GM21825 (cell line): ENCODE data around the gene ACSL1.

Experiments
- ATAC-seq: cut with Tn5 transposase; IDR thresholded peaks from one replicate; pipeline ENCODE4 v1.9.1; 2021; ENCODE audit warnings: mild to moderate bottlenecking, moderate library complexity; ENCODE audit not compliant: unreplicated experiment

Gene ACSL1

GRCh38 chr4:184732126-184732525 is 93.6 kb downstream of the ACSL1 start:
- no peak for ATAC-seq

- ATAC-seq, result no peak
Measured at GRCh38 chr4:184731056-184731455, 94.7 kb downstream of the ACSL1 start.

GRCh38 chr4:184729946-184730345 is 95.8 kb downstream of the ACSL1 start:
- ATAC-seq, result no peak

- no peak for ATAC-seq
Measured at GRCh38 chr4:184728858-184729257, 96.9 kb downstream of the ACSL1 start.

GRCh38 chr4:184727430-184727829 is 98.3 kb downstream of the ACSL1 start:
- no peak for ATAC-seq

GRCh38 chr4:184722798-184723197 is 103.0 kb downstream of the ACSL1 start:
- no peak for ATAC-seq

- ATAC-seq, result no peak
Measured at GRCh38 chr4:184721254-184721653, 104.5 kb downstream of the ACSL1 start.

- ATAC-seq, result no peak
Measured at GRCh38 chr4:184719407-184719806, 106.4 kb downstream of the ACSL1 start.

- no peak for ATAC-seq
Measured at GRCh38 chr4:184715526-184715925, 110.2 kb downstream of the ACSL1 start.

- no peak for ATAC-seq
Measured at GRCh38 chr4:184713887-184714286, 111.9 kb downstream of the ACSL1 start.

- no peak for ATAC-seq
Measured at GRCh38 chr4:184712322-184712721, 113.4 kb downstream of the ACSL1 start.

GRCh38 chr4:184706453-184706852 is 119.3 kb downstream of the ACSL1 start:
- no peak for ATAC-seq

GRCh38 chr4:184705692-184706091 is 120.1 kb downstream of the ACSL1 start:
- ATAC-seq, result no peak
